ENCODE data around the gene RTN4.
A peak's percentile ranks its signal among the peaks of the same experiment; 100 is the strongest.

DNA sequence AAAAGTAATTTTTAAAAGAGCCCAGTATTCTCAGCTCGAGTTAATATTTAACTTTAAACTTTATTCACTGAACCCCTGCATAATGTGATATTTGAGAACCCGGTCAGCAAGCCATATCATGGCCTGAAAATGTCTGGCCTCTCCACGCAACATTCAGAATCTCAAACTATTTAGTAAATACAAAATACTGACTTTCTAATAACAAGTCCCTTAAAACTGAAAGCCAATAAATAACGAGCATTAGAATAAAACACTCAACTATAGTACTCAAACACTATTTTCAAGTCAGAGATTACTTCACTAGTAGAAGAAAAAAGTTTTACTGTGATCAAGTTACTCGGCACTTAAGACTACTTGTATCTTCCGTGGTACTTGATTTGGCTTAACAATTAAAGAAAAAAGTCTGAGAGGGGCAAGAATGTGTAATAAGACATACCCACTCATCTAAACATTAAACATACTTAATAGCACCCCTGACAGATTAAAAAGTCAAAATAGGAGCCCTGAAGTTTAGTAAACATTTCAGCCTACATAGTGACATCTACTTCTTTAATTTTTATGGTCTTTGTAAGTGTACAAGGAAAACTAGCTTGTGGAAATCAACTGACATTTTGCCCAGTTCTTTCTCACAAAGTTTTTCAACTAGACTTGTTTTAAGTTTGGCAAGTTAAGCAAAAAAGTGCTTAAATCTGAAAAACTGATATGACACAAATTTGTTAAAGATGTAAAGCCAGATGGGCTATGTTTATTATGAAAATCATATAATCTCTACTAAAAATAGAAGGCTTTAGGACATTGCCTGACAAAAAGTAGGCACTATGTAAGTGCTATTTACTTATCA, 38.2 kb downstream of the RTN4 start:
- TF ChIP-seq FOXK2 (IDR thresholded peaks at IDR 0.05) = no peak
- TF ChIP-seq FOXM1 (IDR thresholded peaks at IDR 0.05; ENCODE audit: borderline replicate concordance) = no peak
- TF ChIP-seq TARDBP (IDR thresholded peaks at IDR 0.05) = no peak
- no peak for TF ChIP-seq SP1 (IDR thresholded peaks at IDR 0.05)
- no peak for TF ChIP-seq ELF4 (IDR thresholded peaks at IDR 0.05)
- TF ChIP-seq L3MBTL2 (conservative IDR thresholded peaks at IDR 0.05) = no peak
- no peak for TF ChIP-seq BHLHE40 (IDR thresholded peaks at IDR 0.05; ENCODE audit: borderline replicate concordance)
- no peak for TF ChIP-seq ZNF384 (IDR thresholded peaks at IDR 0.05)
- no peak for TF ChIP-seq ARNT (IDR thresholded peaks at IDR 0.05)
- TF ChIP-seq SUZ12 (IDR thresholded peaks at IDR 0.05) = no peak
- no peak for TF ChIP-seq FOXA1 (IDR thresholded peaks at IDR 0.05)
- TF ChIP-seq, protein P1, sequence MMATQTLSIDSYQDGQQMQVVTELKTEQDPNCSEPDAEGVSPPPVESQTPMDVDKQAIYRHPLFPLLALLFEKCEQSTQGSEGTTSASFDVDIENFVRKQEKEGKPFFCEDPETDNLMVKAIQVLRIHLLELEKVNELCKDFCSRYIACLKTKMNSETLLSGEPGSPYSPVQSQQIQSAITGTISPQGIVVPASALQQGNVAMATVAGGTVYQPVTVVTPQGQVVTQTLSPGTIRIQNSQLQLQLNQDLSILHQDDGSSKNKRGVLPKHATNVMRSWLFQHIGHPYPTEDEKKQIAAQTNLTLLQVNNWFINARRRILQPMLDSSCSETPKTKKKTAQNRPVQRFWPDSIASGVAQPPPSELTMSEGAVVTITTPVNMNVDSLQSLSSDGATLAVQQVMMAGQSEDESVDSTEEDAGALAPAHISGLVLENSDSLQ (IDR thresholded peaks at IDR 0.05) = 0 out of 2 replicates have a peak, but pooled peaks have one; percentile 2
- TF ChIP-seq NFRKB (IDR thresholded peaks at IDR 0.05) = no peak

All from HEK293T (cell line).